Hepatocyte (in vitro differentiated cells): ENCODE results near the gene STIP1.

Source experiments
- CTCF ChIP-seq: fragments of 200-600 bp; sonication (generic); IDR thresholded peaks from 2 replicates; pipeline ENCODE4 v1.5.1; 2016; ENCODE audit warnings: antibody characterized with exemption, mild to moderate bottlenecking; ENCODE audit not compliant: poor library complexity
- EZH2 ChIP-seq: fragments of 200-600 bp; sonication (generic); IDR thresholded peaks from 2 replicates; pipeline ENCODE4 v1.6.1; 2016; ENCODE audit warnings: antibody characterized with exemption, mild to moderate bottlenecking, borderline replicate concordance

DNA sequence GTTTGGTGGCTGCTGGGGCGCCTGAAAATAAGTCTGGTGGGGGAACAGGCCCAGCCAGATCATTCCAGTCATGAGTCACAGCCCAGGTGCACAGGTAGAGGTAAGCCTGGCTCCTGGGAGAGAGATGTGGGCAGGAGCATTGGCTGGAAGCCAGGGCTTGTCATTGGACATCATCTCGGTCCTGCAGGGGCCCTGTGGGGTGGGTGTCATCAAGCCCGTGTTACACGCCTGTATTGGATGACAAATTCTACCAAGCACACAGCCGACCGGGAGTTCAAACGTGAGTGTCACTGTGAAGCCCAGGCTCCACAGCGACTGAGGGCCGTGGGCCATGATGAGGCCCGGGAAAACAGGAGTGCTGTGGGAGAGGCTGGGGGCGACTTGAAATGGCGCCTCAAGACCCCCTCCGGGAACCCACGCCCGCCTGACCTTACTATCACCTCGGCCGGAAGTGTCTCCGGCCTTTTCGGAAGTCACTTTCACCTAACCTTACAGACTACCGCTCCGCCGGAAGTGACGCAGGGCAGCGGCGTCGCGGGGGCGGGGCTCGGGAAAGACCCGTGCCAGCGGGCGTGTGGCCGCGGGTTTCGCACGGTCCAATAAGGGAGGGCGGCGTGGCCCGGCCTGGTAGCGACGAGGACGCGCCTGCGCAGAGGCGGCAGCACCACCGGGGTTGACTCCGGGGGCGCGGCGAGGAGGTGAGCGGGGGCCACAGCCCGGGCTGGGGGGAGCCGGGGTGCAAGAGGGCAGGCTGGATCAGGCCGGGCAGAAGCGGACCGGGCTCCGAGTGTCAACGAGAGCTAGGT is 54.7 kb downstream of the STIP1 start, which contains the start of gene FKBP2:
- no peak for TF ChIP-seq CTCF
- no peak for TF ChIP-seq EZH2
